GM21526 (cell line): ENCODE results near the gene GNB1.

Experiments
- ATAC-seq: cut with Tn5 transposase; IDR thresholded peaks from one replicate; pipeline ENCODE4 v1.9.1; 2021; ENCODE audit warnings: moderate library complexity; ENCODE audit not compliant: unreplicated experiment, low FRiP score

GNB1 gene

GRCh38 chr1:1922956-1923833 lies 32.3 kb upstream of the GNB1 start:
- no peak for ATAC-seq

GRCh38 chr1:1922702-1922955 lies 31.7 kb upstream of the GNB1 start:
- ATAC-seq: no peak

- ATAC-seq: no peak
Measured at GRCh38 chr1:1921901-1922701, 31.2 kb upstream of the GNB1 start.

GRCh38 chr1:1921459-1921862 lies 30.6 kb upstream of the GNB1 start:
- no peak for ATAC-seq

- ATAC-seq: no peak
Measured at GRCh38 chr1:1920608-1921458, 29.9 kb upstream of the GNB1 start.

- no peak for ATAC-seq
Measured at GRCh38 chr1:1920057-1920607, 29.2 kb upstream of the GNB1 start.

GRCh38 chr1:1919304-1920056 lies 28.6 kb upstream of the GNB1 start:
- ATAC-seq: peak; percentile 62

- peak; percentile 21 for ATAC-seq
Measured at GRCh38 chr1:1918901-1919303, 28.0 kb upstream of the GNB1 start, which contains the start of gene TMEM52. TMEM52 (minus strand) TSS chr1:1919279; CDS start chr1:1919265, 14 bp downstream.

- ATAC-seq: peak; percentile 0
Measured at GRCh38 chr1:1917995-1918900, 27.4 kb upstream of the GNB1 start.

GRCh38 chr1:1917304-1917976 lies 26.6 kb upstream of the GNB1 start:
- ATAC-seq: no peak

GRCh38 chr1:1916851-1917251 lies 26.0 kb upstream of the GNB1 start:
- ATAC-seq: no peak

GRCh38 chr1:1915911-1916840 lies 25.3 kb upstream of the GNB1 start:
- ATAC-seq: no peak

- ATAC-seq: no peak
Measured at GRCh38 chr1:1914971-1915692, 24.2 kb upstream of the GNB1 start, which contains the start of gene CALML6. CALML6 (plus strand) TSS chr1:1915260; CDS start chr1:1915281, 21 bp downstream.

GRCh38 chr1:1914101-1914970 lies 23.4 kb upstream of the GNB1 start:
- ATAC-seq: no peak

- no peak for ATAC-seq
Measured at GRCh38 chr1:1911350-1912041, 20.6 kb upstream of the GNB1 start.
